ENCODE results near the gene INTS15. TPM values are rescaled to one million over a fixed set of nuclear protein-coding genes. Genes with fewer than 3 reads are reported as not detected.
"Not testable (repeated sequence)": the region's sequence is repeated elsewhere in the genome, so short reads cannot be mapped to it uniquely, and the experiment has no call there.

The INTS15 gene
- total RNA-seq, 1 donor from 2014 or later: 11.1 TPM

DNA sequence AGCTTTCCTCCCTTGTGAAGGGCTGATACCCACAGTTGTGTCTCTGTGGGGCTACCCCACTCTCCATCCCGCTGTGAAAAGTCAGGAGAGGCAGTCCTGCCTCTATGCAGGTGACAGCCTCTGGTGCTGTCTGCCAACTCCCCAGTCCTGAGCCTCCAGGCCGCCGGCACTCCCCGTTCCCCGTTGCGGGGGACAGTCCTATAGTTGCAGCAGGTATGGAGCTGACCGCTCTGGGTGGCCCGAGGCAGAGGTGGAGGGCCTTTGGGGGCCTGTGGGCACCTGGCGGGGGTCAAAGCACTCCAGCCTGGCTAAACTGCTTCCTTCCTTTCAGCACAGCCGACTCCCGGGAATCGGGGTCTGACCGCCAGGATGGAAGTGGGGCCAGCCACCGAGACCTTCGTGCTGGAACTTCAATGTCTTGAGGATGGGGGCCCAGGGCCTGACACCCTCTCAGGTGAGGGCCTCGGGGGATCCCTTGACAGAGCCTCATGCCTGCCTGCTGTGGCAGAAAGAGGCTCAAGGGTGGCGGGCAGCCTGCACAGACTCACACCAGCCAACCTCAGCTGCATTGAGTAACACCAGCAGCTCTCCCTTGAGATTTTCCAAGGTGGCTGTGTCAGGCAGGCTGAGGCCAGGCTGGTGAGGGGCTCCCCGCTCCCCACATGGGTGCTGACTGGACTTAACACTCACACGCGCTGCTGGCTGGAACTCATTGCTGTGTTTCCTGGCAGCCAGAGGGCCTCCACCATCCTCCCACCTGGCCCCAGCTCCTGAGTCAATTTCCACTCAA lies 27.2 kb downstream of the INTS15 start:
- no peak for DNase-seq (ENCODE audit: low read depth in 2 of 2)

DNA sequence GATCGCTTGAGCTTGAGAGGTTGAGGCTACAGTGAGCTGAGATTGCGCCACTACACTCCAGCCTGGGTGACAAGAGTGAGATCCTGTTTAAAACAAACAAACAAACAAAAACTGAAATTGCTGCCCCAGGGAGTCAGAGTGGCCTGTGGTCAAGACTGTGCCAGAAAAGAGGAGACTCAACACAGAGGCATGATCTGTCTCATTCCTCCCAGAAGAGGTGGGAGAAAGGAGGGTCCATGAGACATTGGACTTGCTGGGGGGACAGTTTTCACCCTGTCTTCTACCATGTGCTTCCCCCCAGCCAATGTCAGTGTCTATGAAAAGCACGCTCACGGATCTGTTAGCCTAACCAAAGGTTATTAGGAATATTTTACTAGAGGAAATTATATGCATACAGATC lies 28.8 kb downstream of the INTS15 start:
- DNase-seq (ENCODE audit: low read depth in 2 of 2): no peak

DNA sequence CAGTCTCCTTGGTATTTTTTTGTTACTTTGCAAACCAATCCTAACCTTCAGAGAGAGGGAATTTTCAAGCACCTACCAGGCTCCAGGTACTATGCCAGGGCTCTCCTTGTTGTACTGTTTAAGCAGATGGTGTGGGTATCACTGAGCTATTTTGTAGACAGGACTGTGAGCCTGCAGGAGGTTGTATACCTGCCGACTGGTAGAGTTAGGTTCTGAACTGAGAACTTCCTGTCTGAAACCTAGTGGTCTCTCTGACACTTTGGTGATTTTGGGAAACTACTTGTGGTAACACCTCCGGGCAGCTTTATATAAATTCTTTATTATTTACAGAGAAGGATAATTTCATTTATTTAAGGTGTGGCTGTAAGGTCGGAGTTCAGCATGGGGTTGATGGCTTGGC lies 30.1 kb downstream of the INTS15 start:
- DNase-seq (ENCODE audit: low read depth in 2 of 2): no peak

DNA sequence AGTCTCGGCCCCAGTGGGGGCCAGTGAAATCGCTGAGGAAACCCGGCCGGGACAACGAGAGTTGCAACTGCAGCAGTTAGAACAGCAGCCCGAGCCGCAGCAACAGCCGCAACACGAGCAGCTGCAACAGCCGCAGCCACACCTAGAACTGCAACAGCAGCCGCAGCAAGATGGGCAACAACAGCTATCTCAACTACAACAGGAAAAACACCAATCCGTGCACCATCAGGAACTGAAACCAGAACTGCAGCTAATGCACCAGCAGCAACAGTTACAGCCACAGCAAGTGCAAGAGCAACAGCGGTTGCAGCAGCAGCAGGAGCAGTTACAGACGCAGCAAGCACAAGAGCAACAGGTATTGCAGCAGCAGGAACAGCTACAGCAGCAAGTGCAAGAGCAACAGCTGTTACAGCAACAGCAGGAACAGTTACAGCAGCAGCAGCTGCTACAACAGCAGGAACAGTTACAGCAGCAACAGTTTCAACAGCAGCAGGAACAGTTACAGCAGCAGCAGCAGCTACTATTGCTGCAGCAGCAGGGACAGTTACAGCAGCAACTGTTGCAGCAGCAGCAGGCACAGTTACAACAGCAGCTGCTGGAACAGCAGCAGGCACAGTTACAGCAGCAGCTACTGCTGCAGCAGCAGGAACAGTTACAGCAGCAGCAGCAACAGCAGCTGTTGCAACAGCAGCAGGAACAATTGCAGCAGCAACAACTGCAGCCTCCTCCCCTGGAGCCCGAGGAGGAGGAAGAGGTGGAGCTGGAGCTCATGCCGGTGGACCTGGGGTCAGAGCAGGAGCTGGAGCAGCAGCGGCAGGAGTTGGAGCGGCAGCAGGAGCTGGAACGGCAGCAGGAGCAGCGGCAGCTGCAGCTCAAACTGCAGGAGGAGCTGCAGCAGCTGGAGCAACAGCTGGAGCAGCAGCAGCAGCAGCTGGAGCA lies 31.6 kb downstream of the INTS15 start:
- no peak for DNase-seq (ENCODE audit: low read depth in 2 of 2)

DNA sequence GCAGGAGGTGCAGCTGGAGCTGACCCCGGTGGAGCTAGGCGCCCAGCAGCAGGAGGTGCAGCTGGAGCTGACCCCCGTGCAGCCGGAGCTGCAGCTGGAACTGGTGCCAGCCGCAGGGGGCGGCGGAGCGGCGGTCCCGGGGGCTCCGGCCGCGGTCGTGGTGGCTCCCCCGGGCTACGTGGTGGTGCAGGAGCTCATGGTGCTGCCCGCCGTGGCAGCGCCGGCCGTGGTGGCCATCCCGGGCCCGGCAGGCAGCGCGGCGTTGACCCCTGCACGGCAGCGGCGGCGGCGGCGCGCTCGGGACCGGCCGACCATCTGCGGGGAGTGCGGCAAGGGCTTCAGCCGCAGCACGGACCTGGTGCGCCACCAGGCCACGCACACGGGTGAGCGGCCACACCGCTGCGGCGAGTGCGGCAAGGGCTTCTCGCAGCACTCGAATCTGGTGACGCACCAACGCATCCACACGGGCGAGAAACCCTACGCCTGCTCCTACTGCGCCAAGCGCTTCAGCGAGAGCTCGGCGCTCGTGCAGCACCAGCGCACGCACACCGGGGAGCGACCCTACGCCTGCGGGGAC lies 32.4 kb downstream of the INTS15 start:
- no peak for DNase-seq (ENCODE audit: low read depth in 2 of 2)

DNA sequence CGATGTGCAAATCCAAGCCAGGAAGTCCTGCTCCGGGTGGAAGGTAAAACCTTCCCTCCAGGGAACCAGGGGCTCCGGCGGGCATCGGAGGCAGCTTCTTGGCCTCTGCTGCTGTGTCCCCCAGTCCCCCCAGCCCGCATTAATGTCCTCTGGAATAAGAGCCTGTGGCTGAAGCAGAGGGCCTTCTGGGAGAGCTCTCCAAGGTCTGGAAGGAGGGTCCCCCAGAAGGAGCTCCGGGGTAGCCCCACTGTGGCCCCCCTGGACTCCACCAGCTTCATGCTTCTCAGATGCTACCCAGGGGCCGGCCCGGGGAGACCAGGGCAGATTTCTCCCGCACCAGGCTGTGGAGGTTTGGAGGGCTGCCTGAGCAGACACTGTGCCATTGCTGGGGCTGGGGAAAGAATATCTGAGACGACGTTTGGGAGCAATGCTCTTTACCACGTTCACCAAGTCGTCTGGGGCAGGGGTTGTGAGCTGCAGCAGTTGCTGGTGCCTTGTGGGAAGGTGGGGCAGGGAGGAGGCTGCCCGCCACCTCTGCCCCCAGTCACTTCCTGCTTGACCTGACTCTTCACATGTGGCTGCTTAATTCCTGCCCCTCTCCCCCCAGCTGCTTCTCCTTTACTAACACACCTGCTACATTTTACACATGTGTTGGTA lies 33.9 kb downstream of the INTS15 start:
- DNase-seq (ENCODE audit: low read depth in 2 of 2): no peak

DNA sequence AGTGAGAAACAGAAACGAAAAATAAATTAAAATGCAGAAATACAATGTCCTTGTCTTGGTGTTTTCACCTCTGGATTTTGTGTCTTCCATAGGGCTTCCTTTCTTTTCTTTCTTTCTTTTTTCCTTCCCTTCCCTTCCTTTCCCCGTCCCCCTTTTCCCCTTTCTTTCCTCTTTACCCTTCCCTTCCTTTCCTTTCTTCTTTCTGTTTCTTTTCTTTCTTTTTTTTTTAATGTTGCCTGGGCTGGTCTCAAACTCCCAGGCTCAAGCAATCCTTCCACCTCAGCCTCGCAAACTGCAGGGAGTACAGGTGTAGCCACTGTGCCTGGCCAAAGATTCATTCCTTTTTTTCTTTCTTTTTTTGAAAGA lies 34.4 kb downstream of the INTS15 start:
- no peak for DNase-seq (ENCODE audit: low read depth in 2 of 2)

DNA sequence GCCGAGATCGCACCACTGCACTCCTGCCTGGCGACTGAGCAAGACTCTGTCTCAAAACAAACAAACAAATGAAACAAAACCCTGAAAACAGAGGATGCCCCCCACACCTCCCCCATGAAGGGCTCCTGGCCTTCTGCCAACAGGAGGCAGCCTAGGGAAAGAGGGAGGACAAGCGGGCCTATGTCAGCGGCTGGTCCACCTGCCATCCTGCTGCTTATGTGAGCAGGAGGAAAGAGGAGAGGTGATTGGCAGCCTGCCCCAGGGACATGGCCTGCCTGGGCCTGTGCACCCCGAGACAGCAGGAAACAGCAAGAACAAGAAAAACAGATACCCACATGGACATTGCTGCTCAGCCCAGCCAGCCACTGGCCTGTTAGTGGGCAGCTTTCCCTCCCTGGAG lies 38.2 kb downstream of the INTS15 start:
- no peak for DNase-seq (ENCODE audit: low read depth in 2 of 2)

DNA sequence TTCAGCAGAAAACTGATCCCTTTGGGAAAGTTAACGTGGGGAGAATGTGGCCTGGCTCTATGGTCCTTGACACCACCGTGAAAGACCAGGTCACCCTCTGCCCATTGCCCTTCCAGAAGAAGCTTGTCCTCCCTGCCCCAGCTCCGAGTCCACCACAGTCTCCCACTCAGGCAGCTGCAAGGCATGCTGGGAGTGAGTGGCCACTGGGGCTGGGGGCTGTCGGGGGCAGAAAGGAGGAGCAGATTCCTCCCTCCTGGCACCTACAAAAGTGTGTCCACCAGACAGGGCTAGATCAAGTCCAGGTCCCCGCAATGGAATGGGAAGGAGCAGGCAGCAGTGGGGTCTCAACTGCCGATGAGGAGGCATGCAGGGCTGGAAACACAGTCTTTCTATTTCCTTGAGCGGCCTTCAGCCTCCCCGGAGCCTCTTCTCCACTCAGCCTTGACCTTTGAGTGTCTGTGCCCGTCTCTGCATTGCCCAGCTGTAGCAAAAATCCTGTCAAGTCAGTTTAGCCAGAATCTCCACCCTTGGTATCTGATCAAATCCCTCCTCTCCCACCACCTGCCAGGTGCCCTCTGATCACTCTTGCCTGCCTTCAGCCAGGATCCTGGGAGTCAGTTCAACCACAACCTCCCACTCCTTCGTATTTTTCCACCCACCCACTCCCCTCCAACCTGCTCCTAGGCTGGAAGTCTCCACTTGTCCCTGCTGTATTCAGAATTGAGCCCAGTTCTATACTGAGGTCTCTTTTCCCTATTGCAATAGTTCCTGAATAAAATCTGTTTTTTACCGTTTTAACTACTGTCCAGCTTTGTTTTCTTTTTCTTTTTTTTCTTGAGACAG lies 40.4 kb downstream of the INTS15 start:
- no peak for DNase-seq (ENCODE audit: low read depth in 2 of 2)

DNA sequence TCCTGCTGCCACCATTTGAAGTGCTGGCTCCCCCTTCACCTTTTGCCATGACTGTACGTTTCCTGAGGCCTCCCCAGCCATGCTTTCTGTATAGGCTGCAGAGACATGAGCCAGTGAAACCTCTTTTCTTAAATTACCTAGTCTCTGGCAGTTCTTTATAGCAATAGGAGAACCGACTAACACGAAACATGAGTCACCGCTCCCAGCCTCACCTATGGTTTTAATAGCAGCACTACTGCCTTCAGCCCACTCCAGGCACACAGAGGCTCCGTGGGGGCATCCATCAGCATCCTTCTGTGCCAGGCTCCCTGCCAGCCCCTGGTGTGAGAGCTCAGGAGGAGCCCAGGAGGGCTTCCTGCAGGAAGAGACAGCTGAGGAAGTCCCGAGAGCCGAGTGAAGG lies 41.8 kb downstream of the INTS15 start:
- DNase-seq (ENCODE audit: low read depth in 2 of 2): no peak

DNA sequence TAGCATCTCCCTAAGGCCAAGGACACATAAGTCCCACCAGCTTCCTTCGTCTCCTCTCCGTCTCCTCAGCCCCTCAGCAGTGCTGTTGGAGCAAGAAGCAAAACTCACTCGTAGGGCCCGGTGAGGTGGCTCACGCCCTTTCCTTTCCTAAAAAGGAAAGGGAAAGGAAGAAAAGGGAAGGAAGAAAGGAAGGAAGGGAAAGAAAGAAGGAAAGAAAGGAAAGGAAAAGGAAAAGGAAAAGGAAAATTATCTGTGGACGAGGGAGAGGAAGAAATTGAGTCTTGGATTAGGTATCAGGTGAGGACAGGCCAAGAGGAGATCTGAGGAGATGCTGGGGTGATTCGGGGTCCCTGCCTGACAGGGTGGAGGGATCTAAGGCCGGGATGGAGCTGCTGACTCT lies 44.2 kb downstream of the INTS15 start:
- no peak for DNase-seq (ENCODE audit: low read depth in 2 of 2)

DNA sequence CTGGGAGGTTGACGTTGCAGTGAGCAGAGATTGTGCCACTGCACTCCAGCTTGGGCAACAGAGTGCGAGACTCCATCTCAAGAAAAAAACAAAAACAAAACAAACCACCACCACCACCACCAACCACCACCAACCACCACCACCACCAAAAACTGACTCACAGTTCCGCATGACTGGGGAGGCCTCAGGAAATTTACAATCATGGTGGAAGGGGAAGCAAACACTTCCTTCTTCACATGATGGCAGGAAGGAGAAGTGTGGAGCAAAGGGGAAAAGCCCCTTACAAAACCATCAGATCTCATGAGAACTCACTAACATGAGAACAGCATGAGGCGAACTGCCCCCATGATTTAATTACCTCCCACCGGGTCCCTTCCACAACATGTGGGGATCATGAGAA lies 45.1 kb downstream of the INTS15 start:
- DNase-seq (ENCODE audit: low read depth in 2 of 2): not testable (repeated sequence)

DNA sequence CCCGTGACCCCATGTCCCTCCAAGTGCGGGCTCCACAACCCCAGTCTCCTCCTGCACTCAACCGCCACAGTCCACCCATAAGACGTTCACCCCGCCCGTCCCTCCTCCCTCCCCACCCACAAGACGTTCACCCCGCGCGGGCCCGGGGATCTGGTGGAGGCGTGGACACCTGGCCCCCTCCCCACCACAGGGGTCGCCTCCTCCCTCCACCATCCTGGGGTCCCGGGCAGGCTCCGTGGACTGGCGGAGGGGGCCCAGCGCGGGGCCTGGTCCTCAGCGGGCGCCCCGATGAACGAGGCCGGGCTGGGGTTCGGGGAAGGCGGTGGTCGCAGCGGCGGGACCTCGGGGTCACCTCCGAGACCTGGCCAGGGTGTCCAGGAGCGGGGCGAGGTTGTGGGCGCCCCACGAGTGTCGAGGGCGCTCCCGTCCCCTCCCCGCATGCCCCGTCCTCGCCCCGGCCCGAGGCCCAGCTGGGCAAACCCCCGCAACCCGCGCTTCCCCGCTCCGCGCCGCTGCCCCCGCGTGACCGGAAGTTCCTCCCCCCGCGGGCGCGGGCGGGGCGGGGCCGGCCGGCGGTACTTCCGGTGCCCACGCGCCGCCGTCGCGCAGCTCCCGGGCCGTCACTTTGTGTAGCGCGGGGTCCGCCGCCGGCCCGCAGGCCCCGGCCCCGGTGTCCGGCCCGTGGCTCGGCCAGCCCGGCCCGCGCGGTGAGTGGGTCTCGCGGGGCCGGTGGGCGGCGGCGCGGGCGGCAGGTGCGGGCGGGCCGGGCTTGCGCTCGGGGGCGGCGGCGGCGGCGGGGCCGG lies 47.1 kb downstream of the INTS15 start, which contains the start of gene ZNF316:
ZNF316 (plus strand) TSS at position 578 of the 803 bp plus-strand sequence. CDS start 5,092 bp downstream, outside the sequence.
- peak; percentile 64 to 79 for DNase-seq (ENCODE audit: low read depth in 2 of 2)

DNA sequence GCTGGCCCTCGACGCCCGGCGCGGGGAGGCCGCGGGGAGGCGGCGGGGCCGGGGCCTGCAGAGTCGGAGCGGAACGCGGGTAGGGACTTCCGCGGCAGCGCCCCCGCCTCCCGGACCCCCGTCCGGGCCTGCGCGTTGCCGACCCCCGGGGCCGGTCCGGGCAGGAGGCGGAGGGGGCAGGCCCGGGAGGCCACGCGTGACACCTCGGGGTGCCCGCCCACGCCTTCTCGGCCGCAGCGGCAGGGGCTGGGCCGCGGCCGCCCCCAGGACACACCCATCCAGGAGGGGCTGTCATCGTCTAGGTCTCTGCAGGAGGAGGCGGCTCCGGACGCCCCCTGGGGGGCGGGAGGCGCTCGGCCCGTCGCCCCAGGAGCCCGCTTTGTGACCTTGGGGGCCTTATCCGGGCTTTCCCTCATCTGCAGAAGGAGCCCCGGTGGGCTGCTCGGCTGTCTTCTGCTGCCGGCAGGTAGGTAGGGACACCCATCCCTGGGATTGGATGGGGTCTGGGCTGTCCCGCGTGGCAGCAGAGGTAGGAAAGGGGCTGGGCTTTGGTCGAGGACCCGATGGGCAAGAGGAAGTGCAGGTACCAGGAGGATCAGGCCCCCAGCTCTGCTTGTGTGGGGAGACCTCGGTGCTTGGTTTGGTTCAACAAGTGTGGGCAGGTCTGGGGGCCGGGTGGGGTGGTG lies 47.9 kb downstream of the INTS15 start:
- DNase-seq (ENCODE audit: low read depth in 2 of 2): peak; percentile 30 to 54

DNA sequence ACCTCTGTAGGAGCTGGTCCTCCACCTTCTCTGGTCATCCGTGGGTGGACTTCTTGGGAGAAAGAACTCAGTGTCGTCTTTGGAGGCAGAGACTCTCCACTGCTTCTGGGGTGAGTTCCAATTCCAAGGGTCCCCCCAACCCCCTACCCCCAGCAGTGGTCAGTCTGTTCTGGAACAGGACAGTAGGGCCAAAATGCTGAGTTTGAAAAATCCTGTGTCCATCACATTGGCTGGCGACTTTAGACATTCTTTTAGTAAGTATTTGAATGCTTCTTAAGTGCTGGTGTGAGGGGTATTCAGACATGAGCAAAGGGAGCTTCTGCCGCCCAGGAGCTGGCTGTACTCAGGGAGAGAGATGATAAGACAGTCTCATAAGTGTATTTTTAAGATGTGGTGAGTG lies 49.2 kb downstream of the INTS15 start:
- no peak for DNase-seq (ENCODE audit: low read depth in 2 of 2)

DNA sequence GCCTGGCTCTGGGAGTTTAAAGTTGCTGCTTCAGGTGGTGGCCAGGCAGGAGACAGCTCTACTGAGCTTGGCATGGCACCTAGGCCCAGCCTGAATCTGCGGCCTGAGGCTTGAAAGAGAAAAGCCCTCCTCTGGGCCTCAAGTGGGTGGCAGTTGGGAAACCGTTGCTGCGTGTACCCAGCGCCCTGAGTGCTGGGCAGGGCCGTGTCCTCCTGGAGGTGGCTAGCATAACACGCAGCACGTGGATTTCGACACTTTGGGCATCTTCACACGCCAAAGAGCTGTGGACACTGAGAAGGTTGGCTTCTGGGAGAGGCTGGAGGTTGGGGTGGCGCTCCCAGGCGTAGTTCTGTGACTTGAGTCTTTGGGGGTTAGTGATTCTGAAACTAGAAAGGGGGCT lies 49.8 kb downstream of the INTS15 start:
- no peak for DNase-seq (ENCODE audit: low read depth in 2 of 2)

DNA sequence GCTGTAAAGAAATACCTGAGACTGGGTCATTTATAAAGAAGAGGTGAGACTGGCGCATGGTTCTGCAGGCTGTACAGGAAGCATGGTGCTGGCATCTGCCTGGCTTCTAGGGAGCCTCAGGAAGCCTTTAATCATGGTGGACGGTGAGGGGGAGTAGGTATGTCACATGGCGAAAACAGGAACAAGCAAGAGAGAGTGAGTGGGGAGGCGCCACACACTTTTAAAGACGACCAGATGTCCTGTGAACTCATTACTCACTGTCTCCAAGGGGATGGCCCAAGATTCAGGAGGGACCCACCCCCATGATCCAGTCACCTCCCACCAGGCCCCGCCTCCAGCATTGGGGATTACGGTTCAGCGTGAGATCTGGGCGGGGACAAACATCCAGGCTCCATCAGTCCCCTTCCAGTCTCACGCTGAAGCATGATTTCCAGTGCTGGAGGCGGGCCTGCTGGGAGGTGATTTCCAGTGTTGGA lies 50.5 kb downstream of the INTS15 start:
- peak; percentile 39 to 66 for DNase-seq (ENCODE audit: low read depth in 2 of 2)

DNA sequence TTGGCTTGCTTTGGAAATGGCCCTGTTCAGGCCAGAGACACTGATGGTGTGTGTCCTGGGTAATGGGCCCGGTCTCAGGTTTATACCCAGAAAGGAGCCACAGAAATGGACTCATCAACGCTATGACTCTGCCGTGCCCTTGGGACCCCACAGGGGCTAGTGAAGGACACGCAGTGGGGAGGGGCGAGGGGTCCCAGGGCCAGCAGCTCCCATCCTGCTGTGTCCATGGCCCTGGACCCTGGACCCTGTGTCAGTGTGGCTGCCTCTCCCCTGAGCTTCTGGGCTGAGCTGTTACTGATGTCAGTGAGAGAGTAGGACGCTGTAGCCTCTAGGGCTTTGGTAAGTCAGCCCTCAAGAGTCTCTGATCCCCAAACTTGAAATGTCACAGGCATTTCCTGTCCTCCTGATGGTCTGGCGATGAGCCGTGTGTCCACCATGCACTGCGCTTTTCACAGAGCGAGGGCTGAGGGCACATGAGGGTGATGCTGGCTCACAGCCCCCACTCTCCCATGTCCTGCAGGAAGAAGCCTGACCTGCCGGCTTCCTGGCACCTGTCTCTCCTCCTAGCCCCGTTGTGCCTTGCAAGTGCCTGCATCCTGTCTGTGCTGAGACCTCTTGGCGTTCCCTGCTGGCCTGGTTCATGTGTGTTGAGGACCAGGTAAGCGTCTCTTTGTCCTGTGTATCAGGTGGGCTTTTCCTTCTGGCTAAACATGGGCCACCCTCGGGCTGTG lies 51.6 kb downstream of the INTS15 start:
- DNase-seq (ENCODE audit: low read depth in 2 of 2): peak in 1 of 2 donors; percentile 45
